Activated CD4-positive, alpha-beta T cell treated with anti-CD3 and anti-CD28 coated beads, Interleukin-2, Interleukin-6, amounts not matched to agents 100 ng/mL and 50 ng/mL, durations not matched to agents 16 hours and 8 hours (primary cell): ENCODE measurements around the gene GSK3A.

ENCODE experiments used
- DNase-seq: peaks from one replicate; pipeline ENCODE4 v3.0.0-alpha.2; 2020

Gene GSK3A

DNA sequence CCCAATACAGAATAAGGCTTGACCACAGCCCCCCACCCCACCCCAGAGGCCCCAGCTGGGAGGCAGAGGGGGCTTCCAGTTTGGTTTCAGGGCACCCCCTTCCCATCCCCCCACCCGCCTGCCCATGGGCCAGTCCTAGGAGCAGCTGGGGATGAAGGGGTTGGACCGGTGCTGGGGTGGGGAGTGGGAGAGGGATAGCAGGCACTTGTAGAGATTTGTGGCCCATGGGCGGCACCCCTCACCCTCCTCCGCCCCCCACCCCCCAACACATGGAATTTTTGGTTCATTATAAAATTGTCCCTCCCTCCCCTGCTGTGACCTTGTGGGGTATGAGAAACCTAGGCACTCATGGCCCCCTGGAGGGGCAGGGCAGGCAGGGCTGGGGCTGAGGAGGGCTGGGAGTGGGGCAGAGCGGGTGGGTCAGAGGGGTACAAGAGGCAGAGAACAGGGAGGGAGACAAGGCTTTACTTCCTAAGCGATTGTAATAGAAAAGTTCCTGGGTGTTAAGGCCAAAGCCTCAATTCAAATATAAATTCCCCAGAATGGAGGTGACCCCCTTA is 5.3 kb upstream of the GSK3A start:
- no peak for DNase-seq

- no peak for DNase-seq
Observed at GRCh38 chr19:42246922-42247639, 4.7 kb upstream of the GSK3A start.

- no peak for DNase-seq
Observed at GRCh38 chr19:42246143-42246921, 3.9 kb upstream of the GSK3A start.

DNA sequence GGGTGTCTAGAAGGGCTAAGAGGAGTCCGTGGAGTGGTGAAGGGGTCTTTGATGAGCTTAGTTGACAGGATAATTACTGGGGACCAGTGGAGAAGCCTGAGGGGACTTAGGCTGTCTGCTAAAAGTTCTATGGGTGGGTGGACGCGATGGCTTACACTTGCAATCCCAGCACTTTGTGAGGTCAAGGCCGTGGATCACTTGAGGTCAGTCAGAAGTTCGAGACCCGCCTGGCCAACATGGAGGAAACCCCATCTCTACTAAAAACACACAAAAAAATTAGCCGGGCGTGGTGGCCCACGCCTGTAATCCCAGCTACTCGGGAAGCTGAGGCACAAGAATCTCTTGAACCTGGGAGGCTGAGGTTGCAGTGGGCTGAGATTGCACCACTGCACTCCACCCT is 2.8 kb upstream of the GSK3A start:
- no peak for DNase-seq

DNA sequence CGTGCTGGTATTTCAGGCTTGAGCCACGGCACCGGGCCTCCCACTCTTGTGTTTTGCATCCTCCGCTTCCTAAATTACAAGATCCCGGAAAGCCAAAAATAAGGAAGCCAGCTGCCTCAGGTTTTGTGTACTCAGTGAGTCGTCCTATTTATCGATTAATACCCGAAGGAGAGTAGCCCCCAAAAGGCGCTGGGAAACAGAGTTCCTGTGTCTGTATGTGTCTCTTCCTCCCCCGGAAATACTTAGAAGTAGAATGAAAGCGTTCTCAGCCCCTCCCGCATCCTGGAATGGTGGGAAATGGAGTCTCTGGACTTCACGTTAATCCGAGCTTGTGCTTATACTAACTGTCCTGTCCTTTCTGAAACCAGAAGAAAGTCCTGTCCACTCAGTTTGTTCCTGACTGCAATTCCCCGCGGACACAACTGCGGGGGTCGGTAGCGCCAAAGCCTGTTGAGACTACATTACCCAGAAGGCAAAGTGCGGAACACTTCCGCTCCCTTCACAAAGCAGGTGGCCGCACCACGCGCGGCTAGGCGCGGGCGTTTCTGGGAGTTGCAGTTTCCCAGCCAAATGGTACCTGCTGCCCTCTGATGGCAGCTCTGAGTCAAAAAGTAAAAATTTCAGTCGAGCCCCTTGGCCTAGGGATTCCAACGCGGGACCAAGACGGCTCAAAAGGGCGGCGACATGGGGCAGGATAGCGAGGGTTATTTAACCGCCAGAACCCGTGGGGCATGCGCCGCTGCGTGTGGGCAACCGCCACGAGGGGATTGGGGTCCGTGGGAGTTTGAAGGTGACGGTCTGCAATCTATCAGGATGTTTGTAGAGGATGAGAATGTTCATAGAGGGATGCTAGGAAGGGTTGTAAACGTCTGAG is 2.2 kb upstream of the GSK3A start:
- peak; percentile 97 for DNase-seq

GRCh38 chr19:42242069-42242511 is 312 bp downstream of the GSK3A start:
- no peak for DNase-seq

DNA sequence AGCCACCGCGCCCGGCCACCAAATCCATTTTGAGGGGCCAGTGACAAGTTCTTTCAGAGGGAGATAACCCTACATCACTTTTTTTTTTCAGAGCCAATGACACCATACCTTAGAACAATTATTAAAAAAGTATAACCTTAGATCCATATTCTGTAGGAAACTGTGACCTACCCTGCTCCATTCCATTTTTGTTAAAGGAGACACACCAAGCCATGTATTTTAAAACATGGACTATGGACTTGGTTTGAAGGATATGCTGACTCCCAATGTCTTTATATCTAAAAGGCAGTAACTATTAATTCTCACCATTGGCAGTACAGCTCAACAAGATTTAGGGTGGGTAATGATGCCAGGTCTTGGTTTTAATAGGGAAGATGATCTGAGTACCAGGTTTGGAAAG is 1.1 kb downstream of the GSK3A start:
- no peak for DNase-seq

DNA sequence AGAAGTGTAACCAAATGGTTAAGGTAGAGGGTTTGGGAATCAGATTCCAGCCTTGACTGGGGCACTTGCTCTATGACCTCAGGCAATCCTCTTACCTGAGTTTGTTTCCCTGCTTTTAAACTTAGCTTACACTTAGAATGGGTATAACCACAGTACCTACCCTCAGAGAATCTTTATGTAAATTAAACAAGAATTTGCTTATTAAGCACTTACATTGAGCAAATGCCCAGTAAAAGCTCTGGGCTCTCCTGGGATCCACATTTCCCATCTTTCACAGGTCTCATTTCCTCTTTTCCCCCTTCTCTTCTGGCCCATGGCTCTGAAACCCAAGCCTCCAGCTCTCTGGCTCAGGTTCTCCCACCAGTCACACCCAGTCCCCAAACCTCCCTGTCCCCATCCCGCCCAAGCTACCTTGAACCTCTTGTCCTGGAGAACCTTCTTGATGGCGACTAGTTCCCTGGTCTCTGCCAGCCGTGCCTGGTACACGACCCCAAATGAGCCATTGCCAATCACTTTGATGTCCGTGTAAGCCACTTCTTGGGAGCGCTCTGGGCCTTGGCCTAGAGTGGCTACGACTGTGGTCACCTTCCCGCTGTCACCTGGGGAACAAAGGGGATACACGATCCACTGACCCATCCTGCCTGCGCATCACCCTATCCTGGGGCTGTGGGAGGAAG is 2.7 kb downstream of the GSK3A start:
- DNase-seq: no peak

GRCh38 chr19:42235181-42235580 is 7.2 kb downstream of the GSK3A start:
- DNase-seq: no peak

DNA sequence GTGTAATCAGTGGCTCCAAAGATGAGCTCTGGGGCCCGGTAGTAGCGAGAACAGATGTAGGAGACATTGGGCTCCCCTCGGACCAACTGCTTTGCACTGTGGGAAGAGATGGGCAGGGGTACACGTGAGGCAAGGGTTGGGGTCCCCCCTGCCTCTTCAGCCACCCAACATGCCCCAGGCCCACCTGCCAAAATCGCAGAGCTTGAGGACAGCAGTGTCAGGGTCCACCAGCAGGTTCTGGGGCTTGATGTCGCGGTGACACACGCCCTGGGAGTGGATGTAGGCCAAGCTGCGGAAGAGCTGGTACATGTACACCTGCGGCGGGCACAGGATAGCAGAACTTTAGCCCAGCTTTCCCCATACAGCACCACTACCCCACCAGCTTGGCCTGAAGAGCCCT is 8.0 kb downstream of the GSK3A start:
- DNase-seq: no peak

GRCh38 chr19:42233678-42234292 is 8.6 kb downstream of the GSK3A start:
- no peak for DNase-seq

GRCh38 chr19:42233106-42233505 is 9.3 kb downstream of the GSK3A start:
- no peak for DNase-seq

GRCh38 chr19:42232435-42232834 is 10.0 kb downstream of the GSK3A start:
- no peak for DNase-seq

DNA sequence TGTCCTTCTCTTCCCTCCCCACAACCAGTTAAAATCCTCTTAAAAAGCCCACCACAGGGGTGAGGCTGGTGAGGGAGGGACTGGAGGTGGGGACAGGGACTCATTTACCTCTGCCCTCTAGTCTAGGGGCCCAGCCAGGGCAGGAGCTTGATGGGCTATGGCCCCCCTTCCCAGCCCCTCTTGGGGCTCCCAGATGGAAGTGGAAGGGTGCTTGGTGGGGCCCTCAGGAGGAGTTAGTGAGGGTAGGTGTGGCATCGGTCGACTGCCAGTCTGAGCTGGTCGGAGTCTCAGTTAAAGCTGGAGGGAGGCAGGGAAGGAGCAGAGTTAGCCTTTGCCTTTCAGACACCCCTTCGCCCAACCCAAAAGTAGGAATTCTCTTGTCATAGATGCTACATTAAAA is 11.8 kb downstream of the GSK3A start:
- DNase-seq: no peak

DNA sequence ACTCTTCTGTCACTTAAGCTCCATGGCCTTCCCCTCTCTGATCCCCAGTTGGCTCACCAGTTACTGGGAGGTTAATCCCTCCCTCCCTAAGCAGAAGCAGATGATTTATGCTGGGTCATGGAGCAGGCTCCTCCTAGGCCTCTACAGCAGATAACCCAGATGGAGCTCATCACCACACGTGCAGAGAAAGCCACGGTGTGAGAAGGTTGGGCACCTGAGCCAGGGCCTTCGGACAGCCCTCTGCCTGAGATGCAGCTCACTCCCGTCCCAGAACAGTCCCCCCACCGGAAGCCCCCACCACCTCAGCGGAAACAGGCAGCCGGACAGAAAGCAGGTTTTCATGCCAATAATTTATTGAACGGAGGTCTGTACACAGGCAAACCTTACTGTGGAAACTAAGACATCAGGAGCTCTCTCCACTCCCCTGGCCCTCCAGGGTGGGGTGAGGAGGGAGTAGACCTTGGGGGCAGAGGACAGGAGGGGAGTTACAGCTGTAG is 12.5 kb downstream of the GSK3A start:
- no peak for DNase-seq

GRCh38 chr19:42229301-42229854 is 13.0 kb downstream of the GSK3A start:
- no peak for DNase-seq

GRCh38 chr19:42228641-42229040 is 13.8 kb downstream of the GSK3A start:
- DNase-seq: no peak

- DNase-seq: no peak
Observed at GRCh38 chr19:42226886-42227285, 15.5 kb downstream of the GSK3A start.

DNA sequence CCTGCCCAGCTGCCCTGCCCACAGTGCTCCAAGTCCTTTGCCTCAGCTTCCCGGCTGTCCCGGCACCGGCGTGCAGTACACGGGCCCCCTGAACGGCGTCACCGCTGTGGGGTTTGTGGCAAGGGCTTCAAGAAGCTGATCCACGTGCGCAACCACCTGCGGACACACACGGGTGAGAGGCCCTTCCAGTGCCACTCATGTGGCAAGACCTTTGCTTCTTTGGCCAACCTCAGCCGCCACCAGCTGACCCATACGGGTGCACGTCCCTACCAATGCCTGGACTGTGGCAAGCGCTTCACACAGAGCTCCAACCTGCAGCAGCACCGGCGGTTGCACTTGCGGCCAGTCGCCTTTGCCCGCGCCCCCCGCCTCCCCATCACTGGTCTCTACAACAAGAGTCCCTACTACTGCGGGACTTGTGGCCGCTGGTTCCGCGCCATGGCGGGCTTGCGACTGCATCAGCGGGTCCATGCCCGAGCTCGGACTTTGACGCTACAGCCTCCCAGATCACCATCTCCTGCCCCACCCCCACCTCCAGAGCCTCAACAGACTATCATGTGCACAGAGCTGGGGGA is 16.6 kb downstream of the GSK3A start:
- DNase-seq: no peak

- DNase-seq: no peak
Observed at GRCh38 chr19:42224940-42225717, 17.3 kb downstream of the GSK3A start.
